ENCODE data around the gene AGR2.

Gene AGR2

DNA sequence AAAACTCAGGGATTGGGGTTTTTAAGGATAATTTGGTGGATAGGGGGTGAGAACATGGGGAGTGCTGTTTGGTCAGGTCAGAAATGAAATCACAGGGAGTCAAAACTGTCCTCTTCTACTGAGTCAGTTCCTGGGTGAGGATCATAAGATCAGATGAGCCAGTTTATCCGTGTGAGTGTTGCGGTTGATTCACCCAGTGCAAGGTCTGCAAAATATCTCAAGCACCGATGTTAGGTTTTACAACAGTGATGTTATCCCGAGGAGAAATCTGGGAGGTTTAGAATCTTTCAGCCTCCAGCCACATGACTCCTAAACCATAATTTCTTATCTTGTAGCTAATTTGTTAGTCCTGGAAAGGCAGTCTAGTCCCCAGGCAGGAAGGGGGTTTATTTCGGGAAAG is 31.7 kb upstream of the AGR2 start:
- TF ChIP-seq, protein P1, sequence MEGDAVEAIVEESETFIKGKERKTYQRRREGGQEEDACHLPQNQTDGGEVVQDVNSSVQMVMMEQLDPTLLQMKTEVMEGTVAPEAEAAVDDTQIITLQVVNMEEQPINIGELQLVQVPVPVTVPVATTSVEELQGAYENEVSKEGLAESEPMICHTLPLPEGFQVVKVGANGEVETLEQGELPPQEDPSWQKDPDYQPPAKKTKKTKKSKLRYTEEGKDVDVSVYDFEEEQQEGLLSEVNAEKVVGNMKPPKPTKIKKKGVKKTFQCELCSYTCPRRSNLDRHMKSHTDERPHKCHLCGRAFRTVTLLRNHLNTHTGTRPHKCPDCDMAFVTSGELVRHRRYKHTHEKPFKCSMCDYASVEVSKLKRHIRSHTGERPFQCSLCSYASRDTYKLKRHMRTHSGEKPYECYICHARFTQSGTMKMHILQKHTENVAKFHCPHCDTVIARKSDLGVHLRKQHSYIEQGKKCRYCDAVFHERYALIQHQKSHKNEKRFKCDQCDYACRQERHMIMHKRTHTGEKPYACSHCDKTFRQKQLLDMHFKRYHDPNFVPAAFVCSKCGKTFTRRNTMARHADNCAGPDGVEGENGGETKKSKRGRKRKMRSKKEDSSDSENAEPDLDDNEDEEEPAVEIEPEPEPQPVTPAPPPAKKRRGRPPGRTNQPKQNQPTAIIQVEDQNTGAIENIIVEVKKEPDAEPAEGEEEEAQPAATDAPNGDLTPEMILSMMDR (IDR thresholded peaks at IDR 0.05; ENCODE audit: low read depth, low read length, missing control alignments), result no peak
- DNase-seq (ENCODE audit: extremely low read depth, low read depth), result no peak
- no peak overlapping the region for H3K4me3 ChIP-seq (replicated peaks; ENCODE audit: low read depth, low read length)

GRCh38 chr7:16833373-16833772 is 28.6 kb upstream of the AGR2 start:
- TF ChIP-seq, protein P1 (IDR thresholded peaks at IDR 0.05; ENCODE audit: low read depth, low read length, missing control alignments), result no peak
- DNase-seq (ENCODE audit: extremely low read depth, low read depth), result no peak
- H3K4me3 ChIP-seq (replicated peaks; ENCODE audit: low read depth, low read length), result no peak overlapping the region

- DNase-seq (ENCODE audit: extremely low read depth, low read depth), result no peak
- no peak overlapping the region for H3K4me3 ChIP-seq (replicated peaks; ENCODE audit: low read depth, low read length)
- TF ChIP-seq, protein P1 (IDR thresholded peaks at IDR 0.05; ENCODE audit: low read depth, low read length, missing control alignments), result no peak
Measured at GRCh38 chr7:16826060-16826459, 21.3 kb upstream of the AGR2 start.

DNA sequence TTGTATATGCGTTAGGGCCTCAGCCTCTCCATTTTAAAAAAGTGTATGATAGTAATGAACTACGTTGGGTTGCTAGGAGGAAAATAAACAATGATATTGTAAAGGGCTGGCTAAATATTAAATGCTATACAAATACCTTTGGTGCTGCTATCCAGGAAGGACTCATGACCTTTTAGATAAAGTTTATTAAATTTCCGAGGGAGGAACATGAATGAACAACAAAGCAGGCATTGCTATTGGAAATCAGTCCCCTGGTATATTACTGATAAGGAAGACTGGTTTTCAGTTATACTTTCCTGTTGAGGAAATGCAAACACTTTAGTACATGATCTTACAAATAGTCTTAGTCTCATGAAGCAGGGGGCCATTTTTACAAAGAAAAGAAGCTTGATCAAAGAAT is 17.2 kb upstream of the AGR2 start:
- DNase-seq (ENCODE audit: extremely low read depth, low read depth), result no peak
- TF ChIP-seq, protein P1 (IDR thresholded peaks at IDR 0.05; ENCODE audit: low read depth, low read length, missing control alignments), result no peak
- no peak overlapping the region for H3K4me3 ChIP-seq (replicated peaks; ENCODE audit: low read depth, low read length)

- H3K4me3 ChIP-seq (replicated peaks; ENCODE audit: low read depth, low read length), result no peak overlapping the region
- DNase-seq (ENCODE audit: extremely low read depth, low read depth), result no peak
- TF ChIP-seq, protein P1 (IDR thresholded peaks at IDR 0.05; ENCODE audit: low read depth, low read length, missing control alignments), result no peak
Measured at GRCh38 chr7:16818732-16819131, 13.9 kb upstream of the AGR2 start.

DNA sequence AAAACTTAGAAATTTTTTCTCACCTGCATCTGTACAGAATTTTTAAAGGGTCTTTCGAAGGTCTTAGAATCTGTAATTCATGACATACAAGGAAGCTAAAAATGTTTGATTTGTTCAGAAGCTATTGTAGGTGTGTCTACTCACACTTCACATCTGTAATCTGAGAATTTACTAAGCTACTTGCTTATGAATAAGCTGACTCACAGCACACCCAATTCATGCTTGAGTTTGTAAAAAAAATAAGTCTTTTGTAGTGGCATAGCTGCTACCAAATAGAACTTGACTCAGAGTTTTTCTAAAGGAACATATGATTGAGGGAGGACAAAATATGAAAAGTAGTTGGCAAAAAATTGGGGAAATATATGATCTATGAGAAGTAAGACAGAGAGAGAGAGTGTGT is 12.7 kb upstream of the AGR2 start:
- no peak overlapping the region for H3K4me3 ChIP-seq (replicated peaks; ENCODE audit: low read depth, low read length)
- DNase-seq (ENCODE audit: extremely low read depth, low read depth), result no peak

GRCh38 chr7:16816824-16817223 is 12.0 kb upstream of the AGR2 start:
- TF ChIP-seq, protein P1 (IDR thresholded peaks at IDR 0.05; ENCODE audit: low read depth, low read length, missing control alignments), result no peak
- H3K4me3 ChIP-seq (replicated peaks; ENCODE audit: low read depth, low read length), result no peak overlapping the region
- DNase-seq (ENCODE audit: extremely low read depth, low read depth), result no peak

More for the DNA sequence above, 12.7 kb upstream of the AGR2 start:
- TF ChIP-seq, protein P1 (IDR thresholded peaks at IDR 0.05; ENCODE audit: low read depth, low read length, missing control alignments), result no peak
